Measurements from ENCODE around the gene PATJ. TPM values are rescaled to one million over a fixed set of nuclear protein-coding genes. Genes with fewer than 3 reads are reported as not detected.

PATJ gene
- total and polyA plus RNA-seq, 2 donors (not counting 3 experiments of a cell fraction or from before 2014, with no cell fraction given), result 1.1 to 3.0 TPM

DNA sequence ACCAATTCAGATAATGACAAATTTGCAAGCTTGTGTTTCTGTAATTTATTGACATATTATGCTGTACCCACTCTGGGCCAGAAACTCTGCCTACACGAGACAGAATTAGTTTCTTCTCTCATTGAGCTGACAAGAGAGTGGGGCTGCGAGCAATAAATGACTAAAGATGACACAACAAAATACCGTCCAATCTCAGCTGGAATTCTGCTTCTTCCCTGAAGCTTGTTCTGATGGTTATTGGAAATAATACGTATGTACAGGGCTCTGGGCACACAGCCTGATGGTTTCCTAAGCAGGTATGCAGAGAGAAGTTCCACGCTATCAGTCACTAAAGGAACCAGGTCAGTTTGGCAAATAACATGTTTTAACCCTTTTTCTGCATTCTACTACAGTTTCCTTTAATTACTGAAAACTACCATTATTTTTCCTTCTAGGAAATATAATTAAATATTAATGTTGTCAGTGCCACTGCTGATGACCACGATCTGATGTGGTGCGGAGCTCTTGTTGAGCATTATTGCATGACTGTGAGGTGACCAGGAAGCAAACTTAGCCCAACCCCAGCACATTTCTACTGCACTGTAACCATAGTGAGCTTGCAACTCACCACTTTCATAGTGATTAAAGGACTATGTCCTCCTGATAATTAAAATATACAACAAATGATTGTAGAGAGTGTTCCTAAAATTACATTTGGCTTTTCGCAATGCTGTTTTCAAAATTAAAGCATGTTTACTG, 231.0 kb downstream of the PATJ start:
- no peak overlapping the region for H3K4me2 ChIP-seq (ENCODE audit: insufficient read depth, low read length)
- TF ChIP-seq JUN (IDR thresholded peaks at IDR 0.05; ENCODE audit: borderline replicate concordance, insufficient read depth, insufficient read length, low read depth) (no peak), POLR2AphosphoS5 (IDR thresholded peaks at IDR 0.05; ENCODE audit: insufficient read depth, low read depth, low read length) (no peak), MYC (IDR thresholded peaks at IDR 0.05; ENCODE audit: low read depth, low read length) (no peak), EZH2 (IDR thresholded peaks at IDR 0.05; ENCODE audit: borderline replicate concordance, low read depth, low read length, severe bottlenecking) (no peak), POLR2A (IDR thresholded peaks at IDR 0.05; ENCODE audit: low read depth, low read length) (no peak), FOS (IDR thresholded peaks at IDR 0.05; ENCODE audit: borderline replicate concordance, insufficient read depth, low read length) (no peak), GATA2 (IDR thresholded peaks at IDR 0.05; ENCODE audit: insufficient read depth, insufficient read length, low read depth, low read length) (no peak)
- TF ChIP-seq, protein P1, sequence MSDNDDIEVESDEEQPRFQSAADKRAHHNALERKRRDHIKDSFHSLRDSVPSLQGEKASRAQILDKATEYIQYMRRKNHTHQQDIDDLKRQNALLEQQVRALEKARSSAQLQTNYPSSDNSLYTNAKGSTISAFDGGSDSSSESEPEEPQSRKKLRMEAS (IDR thresholded peaks at IDR 0.05; ENCODE audit: insufficient read depth, insufficient read length), result no peak
- TF ChIP-seq, protein P2, sequence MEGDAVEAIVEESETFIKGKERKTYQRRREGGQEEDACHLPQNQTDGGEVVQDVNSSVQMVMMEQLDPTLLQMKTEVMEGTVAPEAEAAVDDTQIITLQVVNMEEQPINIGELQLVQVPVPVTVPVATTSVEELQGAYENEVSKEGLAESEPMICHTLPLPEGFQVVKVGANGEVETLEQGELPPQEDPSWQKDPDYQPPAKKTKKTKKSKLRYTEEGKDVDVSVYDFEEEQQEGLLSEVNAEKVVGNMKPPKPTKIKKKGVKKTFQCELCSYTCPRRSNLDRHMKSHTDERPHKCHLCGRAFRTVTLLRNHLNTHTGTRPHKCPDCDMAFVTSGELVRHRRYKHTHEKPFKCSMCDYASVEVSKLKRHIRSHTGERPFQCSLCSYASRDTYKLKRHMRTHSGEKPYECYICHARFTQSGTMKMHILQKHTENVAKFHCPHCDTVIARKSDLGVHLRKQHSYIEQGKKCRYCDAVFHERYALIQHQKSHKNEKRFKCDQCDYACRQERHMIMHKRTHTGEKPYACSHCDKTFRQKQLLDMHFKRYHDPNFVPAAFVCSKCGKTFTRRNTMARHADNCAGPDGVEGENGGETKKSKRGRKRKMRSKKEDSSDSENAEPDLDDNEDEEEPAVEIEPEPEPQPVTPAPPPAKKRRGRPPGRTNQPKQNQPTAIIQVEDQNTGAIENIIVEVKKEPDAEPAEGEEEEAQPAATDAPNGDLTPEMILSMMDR (IDR thresholded peaks at IDR 0.05; ENCODE audit: extremely low read depth in 1 of 2, insufficient read depth in 1 of 2, low read depth in 1 of 2, low read length in 2 of 2), result no peak
- no peak overlapping the region for H3K4me3 ChIP-seq (replicated peaks in 1 of 3; ENCODE audit: insufficient read depth in 1 of 3, low read depth in 1 of 3, low read length in 3 of 3)
- H3K9me3 ChIP-seq (replicated peaks; ENCODE audit: control insufficient read depth, insufficient read depth, low read length), result no peaks in the 10 kb centered on the region
- no peaks in the 10 kb centered on the region for H3K27me3 ChIP-seq (ENCODE audit: control insufficient read depth in 2 of 2, insufficient read depth in 2 of 2, low read length in 2 of 2)
- no peak overlapping the region for H3K27ac ChIP-seq (ENCODE audit: insufficient read depth, low read depth, low read length)
- ChIA-PET POLR2A (no interaction called here), CTCF (no interaction called here)
- no TSS peak for BruUV-seq (replicated peaks)
- dilution Hi-C loops (cut with MboI; ENCODE audit: extremely low pct_ligation_motif_present, low sequenced_read_pairs) (no loop called here), intact Hi-C loops (cut with micrococcal nuclease) (no loop called here)
- FAIRE-seq (no peak), DNase-seq (ENCODE audit: low read depth, low spot score) (no peak)
- no peaks in the 10 kb centered on the region for H3K79me2 ChIP-seq (ENCODE audit: control insufficient read depth, insufficient read depth, low read length)
- H4K20me1 ChIP-seq (replicated peaks; ENCODE audit: control insufficient read depth, extremely low read depth, insufficient read depth, low read length), result no peaks in the 10 kb centered on the region
- no peaks in the 10 kb centered on the region for H3K4me1 ChIP-seq (ENCODE audit: control insufficient read depth, extremely low read depth, insufficient read depth, low read length)
- no peaks in the 10 kb centered on the region for H3K9me1 ChIP-seq (replicated peaks; ENCODE audit: control insufficient read depth, extremely low read depth, insufficient read depth, low read length)
- H2AFZ ChIP-seq (ENCODE audit: low read depth, low read length), result no peak overlapping the region
- H3K9ac ChIP-seq (replicated peaks; ENCODE audit: extremely low read depth, insufficient read depth, low read length), result no peak overlapping the region
- H3K36me3 ChIP-seq (ENCODE audit: control insufficient read depth in 2 of 2, extremely low read depth in 1 of 2, insufficient read depth in 2 of 2, low read length in 2 of 2), result no peaks in the 10 kb centered on the region

All from endothelial cell of umbilical vein (primary cell).